B cell (primary cell): ENCODE measurements around the gene STAP2. TPM values are rescaled to one million over a fixed set of nuclear protein-coding genes. Genes with fewer than 3 reads are reported as not detected.

Experiments
- ATAC-seq: fragments of 200-7000 bp; cut with Tn5 transposase; one replicate; pipeline ENCODE4 v1.10.0; 2021; ENCODE audit warnings: low read depth, mild to moderate bottlenecking, moderate number of reproducible peaks, moderate library complexity
- CTCF ChIA-PET: fragments of 350-600 bp; sonication (Branson Sonifier 250); formaldehyde crosslinking; loops from one replicate; lab custom pipeline; 2021; ENCODE audit warnings: antibody characterized with exemption, inconsistent platforms; lab: Charles Lee
- POLR2A ChIA-PET: fragments of 350-600 bp; sonication (Branson Sonifier 250); formaldehyde crosslinking; loops from one replicate; lab custom pipeline; 2021; ENCODE audit warnings: antibody characterized with exemption; lab: Charles Lee
- DNase-seq: peaks from one replicate; pipeline ENCODE4 v3.0.0; 2013
- H2AFZ ChIP-seq: 2 replicates; pipeline ENCODE4 v1.6.1; 2012; ENCODE audit warnings: mild to moderate bottlenecking, low read depth, low read length; ENCODE audit not compliant: insufficient read depth, poor library complexity, severe bottlenecking
- H3K27ac ChIP-seq, 2 donors: 1 replicate in 1 of 2; 2 replicates in 1 of 2; pipeline ENCODE4 v1.5.1; 2012 to 2013; ENCODE audit warnings: low read length in 2 of 2, mild to moderate bottlenecking in 2 of 2, moderate library complexity in 1 of 2
- H3K27me3 ChIP-seq, 4 experiments: fragments of 200-600 bp in 1 of 4; sonication (generic) in 1 of 4; replicated peaks in 1 of 4; 1 replicate in 2 of 4; 2 replicates in 2 of 4; pipeline versions ENCODE4 v1.6.1 to v1.7.0; 2013 to 2016; ENCODE audit warnings: low read length in 3 of 4, mild to moderate bottlenecking in 2 of 4, mixed read lengths in 1 of 4, moderate library complexity in 1 of 4; ENCODE audit not compliant: insufficient read depth in 4 of 4, control insufficient read depth in 3 of 4; ENCODE audit errors: control extremely low read depth in 1 of 4
- H3K36me3 ChIP-seq, 2 experiments: replicated peaks in 1 of 2; 1 replicate in 1 of 2; 2 replicates in 1 of 2; pipeline versions ENCODE4 v1.6.1 to v1.7.1; 2013; ENCODE audit warnings: low read length in 1 of 2; ENCODE audit not compliant: insufficient read depth in 2 of 2, control insufficient read depth in 1 of 2; ENCODE audit errors: control extremely low read depth in 1 of 2, extremely low read depth in 1 of 2
- H3K4me1 ChIP-seq, 2 donors: fragments of 200-600 bp in 1 of 2; sonication (generic) in 1 of 2; 1 replicate in 1 of 2; 2 replicates in 1 of 2; pipeline versions ENCODE4 v1.5.1 to v1.6.1; 2013 to 2017; ENCODE audit warnings: low read length in 2 of 2; ENCODE audit not compliant: control insufficient read depth in 2 of 2, insufficient read depth in 2 of 2
- H3K4me2 ChIP-seq: replicated peaks from 2 replicates; pipeline ENCODE3; 2012; ENCODE audit warnings: mild to moderate bottlenecking, low read depth, low read length; ENCODE audit not compliant: poor library complexity, severe bottlenecking
- H3K4me3 ChIP-seq, 5 experiments: fragments of 200-600 bp in 1 of 5; sonication (generic) in 1 of 5; 1 replicate in 3 of 5; 2 replicates in 2 of 5; pipeline versions ENCODE4 v1.5.1 to v1.7.0; 2011 to 2016; ENCODE audit warnings: low read length in 4 of 5, mild to moderate bottlenecking in 4 of 5, low read depth in 2 of 5, control low read depth in 1 of 5, moderate library complexity in 1 of 5; ENCODE audit not compliant: insufficient read depth in 1 of 5; ENCODE audit errors: control extremely low read depth in 1 of 5, extremely low read depth in 1 of 5
- H3K79me2 ChIP-seq: fragments of 200-600 bp; sonication (generic); one replicate; pipeline ENCODE4 v1.6.0; 2016; ENCODE audit warnings: low read length; ENCODE audit not compliant: control insufficient read depth, insufficient read depth
- H3K9ac ChIP-seq: fragments of 200-600 bp; sonication (generic); 2 replicates; pipeline ENCODE4 v1.6.1; 2017; ENCODE audit warnings: mild to moderate bottlenecking, low read length, moderate library complexity
- H3K9me3 ChIP-seq, 3 donors: one replicate each; pipeline versions ENCODE4 v1.6.1 to v1.7.1; 2013; ENCODE audit warnings: low read length in 2 of 3; ENCODE audit not compliant: control insufficient read depth in 2 of 3, insufficient read depth in 1 of 3; ENCODE audit errors: control extremely low read depth in 1 of 3
- H4K20me1 ChIP-seq: 2 replicates; pipeline ENCODE4 v1.6.0; 2012; ENCODE audit warnings: mild to moderate bottlenecking, low read length; ENCODE audit not compliant: insufficient read depth, control insufficient read depth, poor library complexity, severe bottlenecking
- H3K27ac Mint-ChIP-seq: one replicate; pipeline ENCODE4 v1.8.0; 2021; ENCODE audit warnings: mixed read lengths
- H3K27me3 Mint-ChIP-seq: one replicate; pipeline ENCODE4 v1.8.0; 2021; ENCODE audit warnings: mixed read lengths
- H3K4me1 Mint-ChIP-seq: one replicate; pipeline ENCODE4 v1.8.0; 2021; ENCODE audit warnings: mixed read lengths
- H3K4me3 Mint-ChIP-seq: one replicate; pipeline ENCODE4 v1.8.0; 2021; ENCODE audit warnings: mixed read lengths
- H3K9me3 Mint-ChIP-seq: one replicate; pipeline ENCODE4 v1.8.0; 2022; ENCODE audit warnings: mixed read lengths; ENCODE audit not compliant: insufficient read depth
- EZH2 ChIP-seq: IDR thresholded peaks from 2 replicates; pipeline ENCODE4 v1.6.1; 2012; ENCODE audit warnings: borderline replicate concordance, low read depth, mild to moderate bottlenecking, moderate library complexity, low read length; ENCODE audit not compliant: insufficient read depth, poor library complexity, severe bottlenecking
- WGBS: methylation state at CpG from one replicate; pipeline ENCODE4 v1.1.5; 2013; ENCODE audit warnings: missing lambda C conversion rate; ENCODE audit not compliant: insufficient coverage; 5-methylcytosine and 5-hydroxymethylcytosine counted together
- intact Hi-C: fragments of 100-400 bp; cut with micrococcal nuclease; formaldehyde crosslinking; loops from one replicate; pipeline ENCODE4 v1.10.0; 2022
- polyA plus RNA-seq: library from polyadenylated mRNA; depleted of rRNA; stranded (reverse); fragments of >200 nt; gene quantifications from 2 replicates; pipeline ENCODE4 v1.2.3, GENCODE V29; 2012
- total RNA-seq, 2 donors: library from RNA; stranded (reverse); fragments of 120-200 nt in 1 of 2; gene quantifications; 1 replicate in 1 of 2; 2 replicates in 1 of 2; pipeline versions ENCODE4 v1.2.3 to v1.2.4, GENCODE V29; 2013 to 2022
- TF ChIP-seq, protein P1 (sequence below): fragments of 200-600 bp; IDR thresholded peaks from one replicate; pipeline ENCODE4 v1.8.0; 2022; ENCODE audit warnings: antibody characterized with exemption, mild to moderate bottlenecking

Gene STAP2
- total and polyA plus RNA-seq, 2 donors (not counting 1 experiment from before 2014, with no cell fraction given), result 0.27 to 0.72 TPM

DNA sequence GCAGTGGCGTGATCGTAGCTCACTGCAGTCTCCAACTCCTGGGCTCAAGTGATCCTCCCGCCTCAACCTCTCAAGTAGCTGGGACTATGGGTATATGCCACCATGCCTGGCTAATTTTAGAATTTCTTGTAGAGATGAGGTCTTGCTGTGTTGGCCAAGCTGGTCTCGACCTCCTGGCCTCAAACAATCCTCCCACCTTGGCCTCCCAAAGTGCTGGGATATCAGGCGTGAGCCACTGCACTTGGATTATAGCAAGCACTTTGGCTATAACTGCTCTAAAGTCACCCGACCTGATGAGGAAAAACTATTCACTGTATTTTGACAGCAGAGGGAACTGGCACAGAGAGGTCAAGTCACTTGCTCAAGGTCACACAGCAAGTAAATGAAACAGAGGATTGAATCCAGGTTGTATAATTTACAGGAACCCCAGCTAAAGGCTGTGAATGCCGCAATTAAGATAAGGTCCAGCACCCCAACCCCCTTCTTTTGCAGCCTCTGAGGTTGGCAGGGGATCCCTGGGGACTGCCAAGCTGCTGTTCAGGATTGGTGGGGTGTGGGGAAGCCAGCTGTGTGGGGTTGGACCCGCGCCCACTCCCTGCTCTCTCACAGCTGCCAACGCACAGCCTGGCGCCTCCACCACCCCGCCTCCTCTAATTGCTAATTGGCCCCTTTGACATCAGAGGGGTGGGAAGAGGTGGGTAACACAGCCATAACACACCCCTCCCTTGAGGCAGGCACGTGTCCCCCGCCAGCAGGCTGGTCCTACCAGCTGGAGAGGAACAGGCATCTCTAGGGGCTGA, 42.5 kb downstream of the STAP2 start:
- H3K27me3 Mint-ChIP-seq, result peaks cover 6% of the 10 kb centered on the region
- CTCF ChIA-PET, result interaction anchor here (1.1 kb wide), 1 partner anchor 30 kb away, joined by 3 read pairs; no protein-coding TSS in a partner anchor

DNA sequence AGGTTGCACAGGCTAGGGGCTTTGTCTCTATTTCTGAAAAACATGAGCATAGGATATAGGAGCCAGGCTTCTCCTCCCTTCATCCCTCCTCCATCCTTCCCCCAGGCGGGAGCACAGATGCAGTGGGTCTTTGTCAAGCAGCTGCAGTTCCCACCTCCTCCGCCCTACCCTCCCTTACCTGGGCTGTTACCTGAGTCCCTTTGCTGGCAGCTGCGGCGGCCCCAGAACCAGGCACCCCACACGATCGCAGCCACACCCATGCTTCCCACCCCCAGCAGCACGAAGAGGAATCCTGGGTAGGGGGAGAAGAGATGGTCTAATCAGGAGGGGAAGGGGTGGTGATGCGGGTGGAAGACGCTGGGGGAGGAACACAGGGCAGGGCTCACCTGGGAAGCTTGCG, 44.2 kb downstream of the STAP2 start:
- H3K27ac ChIP-seq, result no peak overlapping the region
- CTCF ChIA-PET, result no interaction called here
- H3K4me3 ChIP-seq, result no peak overlapping the region
- ATAC-seq (no peak), DNase-seq (no peak)
- H3K4me1 ChIP-seq, result no peaks in the 10 kb centered on the region
- TF ChIP-seq, protein P1, sequence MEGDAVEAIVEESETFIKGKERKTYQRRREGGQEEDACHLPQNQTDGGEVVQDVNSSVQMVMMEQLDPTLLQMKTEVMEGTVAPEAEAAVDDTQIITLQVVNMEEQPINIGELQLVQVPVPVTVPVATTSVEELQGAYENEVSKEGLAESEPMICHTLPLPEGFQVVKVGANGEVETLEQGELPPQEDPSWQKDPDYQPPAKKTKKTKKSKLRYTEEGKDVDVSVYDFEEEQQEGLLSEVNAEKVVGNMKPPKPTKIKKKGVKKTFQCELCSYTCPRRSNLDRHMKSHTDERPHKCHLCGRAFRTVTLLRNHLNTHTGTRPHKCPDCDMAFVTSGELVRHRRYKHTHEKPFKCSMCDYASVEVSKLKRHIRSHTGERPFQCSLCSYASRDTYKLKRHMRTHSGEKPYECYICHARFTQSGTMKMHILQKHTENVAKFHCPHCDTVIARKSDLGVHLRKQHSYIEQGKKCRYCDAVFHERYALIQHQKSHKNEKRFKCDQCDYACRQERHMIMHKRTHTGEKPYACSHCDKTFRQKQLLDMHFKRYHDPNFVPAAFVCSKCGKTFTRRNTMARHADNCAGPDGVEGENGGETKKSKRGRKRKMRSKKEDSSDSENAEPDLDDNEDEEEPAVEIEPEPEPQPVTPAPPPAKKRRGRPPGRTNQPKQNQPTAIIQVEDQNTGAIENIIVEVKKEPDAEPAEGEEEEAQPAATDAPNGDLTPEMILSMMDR, result no peak
- Mint-ChIP-seq H3K27ac (no peak overlapping the region), H3K4me1 (no peaks in the 10 kb centered on the region), H3K9me3 (no peaks in the 10 kb centered on the region), H3K27me3 (peaks cover 3% of the 10 kb centered on the region), H3K4me3 (no peak overlapping the region)
- H3K36me3 ChIP-seq, result no peaks in the 10 kb centered on the region
- peaks cover 0 to 14% (median 0%) of the 10 kb centered on the region in 4 experiments for H3K27me3 ChIP-seq
- intact Hi-C loops, result no loop called here
- H3K9ac ChIP-seq, result no peak overlapping the region
- H3K4me2 ChIP-seq, result no peak overlapping the region
- no peaks in the 10 kb centered on the region for H3K79me2 ChIP-seq
- no peak overlapping the region for H2AFZ ChIP-seq
- H3K9me3 ChIP-seq, result no peaks in the 10 kb centered on the region
- WGBS, result 98% methylated on average over 4 of the region's 10 CpGs
- no peaks in the 10 kb centered on the region for H4K20me1 ChIP-seq
- POLR2A ChIA-PET, result no interaction called here

More for the DNA sequence above, 42.5 kb downstream of the STAP2 start:
- intact Hi-C loops, result no loop called here
- Histone ChIP-seq H3K27me3 (peaks cover 0 to 14% (median 0%) of the 10 kb centered on the region in 4 experiments), H3K27ac (no peak overlapping the region), H3K9ac (no peak overlapping the region), H3K9me3 (no peaks in the 10 kb centered on the region), H3K4me3 (no peak overlapping the region), H3K36me3 (no peaks in the 10 kb centered on the region), H3K79me2 (no peaks in the 10 kb centered on the region), H4K20me1 (no peaks in the 10 kb centered on the region), H3K4me1 (no peaks in the 10 kb centered on the region), H2AFZ (no peak overlapping the region), H3K4me2 (no peak overlapping the region)
- ATAC-seq (no peak), DNase-seq (no peak)
- H3K4me1 Mint-ChIP-seq, result no peaks in the 10 kb centered on the region
- POLR2A ChIA-PET, result no interaction called here
- no peak for TF ChIP-seq EZH2
- TF ChIP-seq, protein P1, result no peak
- 72% methylated on average over 6 of the region's 14 CpGs for WGBS
- no peak overlapping the region for H3K27ac Mint-ChIP-seq
- no peaks in the 10 kb centered on the region for H3K9me3 Mint-ChIP-seq
- no peak overlapping the region for H3K4me3 Mint-ChIP-seq
